Activated effector memory CD4-positive, alpha-beta T cell treated with anti-CD3 and anti-CD28 coated beads, Interleukin-2, amount 50 U/mL, for 16 hours (primary cell): ENCODE measurements around the gene TGFBR3L.
"Not testable (repeated sequence)": the region's sequence is repeated elsewhere in the genome, so short reads cannot be mapped to it uniquely, and the experiment has no call there.

Source experiments
- DNase-seq: peaks from one replicate; pipeline ENCODE4 v3.0.0-alpha.2; 2020

The TGFBR3L gene

DNA sequence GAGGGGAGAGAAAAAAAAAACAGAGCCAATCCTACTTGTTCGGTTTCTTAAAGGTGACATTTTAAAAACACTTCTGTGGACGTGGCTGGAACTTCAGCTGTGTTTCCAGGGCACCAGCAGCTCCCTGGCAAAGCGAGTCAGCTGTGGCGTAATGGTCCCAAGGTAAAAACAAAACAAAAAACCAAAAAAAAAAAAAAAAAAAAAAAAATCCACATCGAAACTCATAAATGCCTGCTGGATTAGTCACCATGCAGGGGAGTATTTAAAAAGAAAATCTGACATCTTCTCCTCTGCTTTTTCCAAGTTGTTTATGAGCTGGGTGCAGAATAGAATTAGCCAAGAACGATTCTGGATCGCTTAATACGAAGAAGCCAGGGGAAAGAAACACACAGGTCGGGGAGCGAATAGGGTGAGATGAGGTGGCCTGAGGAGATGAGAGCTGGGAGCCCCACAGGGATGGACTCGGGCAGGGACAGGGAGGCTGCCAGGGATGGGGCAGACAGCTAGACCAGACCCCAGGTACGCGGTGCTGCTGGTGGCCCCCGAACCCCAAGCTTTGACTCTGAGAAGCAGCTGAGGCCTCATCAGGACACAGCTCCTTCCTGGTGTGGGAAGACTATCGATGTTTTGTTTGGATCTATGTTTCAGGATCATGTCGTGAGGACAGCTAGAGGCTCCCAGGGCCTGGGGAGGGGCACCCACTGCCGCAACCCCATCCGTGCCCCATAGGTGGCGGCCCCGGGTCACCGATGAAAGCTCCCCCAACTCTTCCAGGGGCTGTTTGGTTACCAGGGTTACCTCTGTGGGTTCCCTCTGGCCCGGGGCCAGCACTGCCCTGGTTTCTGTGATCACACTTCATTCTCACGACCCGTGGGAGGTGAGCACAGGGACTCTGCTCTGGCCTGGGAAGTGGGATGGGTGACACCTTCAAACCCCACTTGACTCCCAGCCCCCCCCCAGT, 14.4 kb downstream of the TGFBR3L start:
- DNase-seq: peak; percentile 87

DNA sequence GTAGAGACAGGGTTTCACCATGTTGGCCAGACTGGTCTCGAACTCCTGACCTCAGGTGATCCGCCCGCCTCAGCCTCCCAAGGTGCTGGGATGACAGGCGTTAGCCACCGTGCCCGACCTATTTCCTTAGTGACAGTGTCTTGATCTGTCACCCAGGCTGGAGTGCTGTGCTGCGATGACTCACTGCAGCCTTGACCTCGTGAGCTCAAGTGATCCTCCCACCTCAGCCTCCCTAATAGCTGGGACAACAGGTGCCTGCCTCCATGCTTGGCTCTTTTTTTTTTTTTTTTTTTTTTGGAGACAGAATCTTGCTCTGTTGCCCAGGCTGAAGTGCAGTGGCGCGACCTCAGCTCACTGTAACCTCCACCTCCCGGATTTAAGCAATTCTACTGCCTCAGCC, 15.4 kb downstream of the TGFBR3L start:
- DNase-seq: peak; percentile 65

DNA sequence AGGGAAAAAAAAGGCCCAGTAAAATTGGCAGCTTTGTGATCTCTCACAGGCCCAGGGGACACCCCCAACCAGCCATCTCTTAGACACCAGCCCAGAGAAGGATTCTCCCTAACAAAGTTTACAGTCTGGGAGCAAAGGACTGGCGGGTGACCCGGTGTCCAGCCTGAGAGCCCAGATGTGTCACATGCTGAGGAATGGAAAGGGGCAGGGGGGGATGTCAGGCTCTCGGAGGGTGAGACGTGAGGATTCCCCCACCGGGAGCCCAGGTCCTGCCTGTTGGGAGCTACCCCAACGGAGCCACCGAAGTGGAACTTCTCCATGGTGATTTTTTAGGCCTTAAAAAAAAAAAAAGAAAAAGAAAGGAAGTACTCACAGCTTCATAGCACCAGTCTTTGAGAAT, 16.1 kb downstream of the TGFBR3L start:
- no peak for DNase-seq

DNA sequence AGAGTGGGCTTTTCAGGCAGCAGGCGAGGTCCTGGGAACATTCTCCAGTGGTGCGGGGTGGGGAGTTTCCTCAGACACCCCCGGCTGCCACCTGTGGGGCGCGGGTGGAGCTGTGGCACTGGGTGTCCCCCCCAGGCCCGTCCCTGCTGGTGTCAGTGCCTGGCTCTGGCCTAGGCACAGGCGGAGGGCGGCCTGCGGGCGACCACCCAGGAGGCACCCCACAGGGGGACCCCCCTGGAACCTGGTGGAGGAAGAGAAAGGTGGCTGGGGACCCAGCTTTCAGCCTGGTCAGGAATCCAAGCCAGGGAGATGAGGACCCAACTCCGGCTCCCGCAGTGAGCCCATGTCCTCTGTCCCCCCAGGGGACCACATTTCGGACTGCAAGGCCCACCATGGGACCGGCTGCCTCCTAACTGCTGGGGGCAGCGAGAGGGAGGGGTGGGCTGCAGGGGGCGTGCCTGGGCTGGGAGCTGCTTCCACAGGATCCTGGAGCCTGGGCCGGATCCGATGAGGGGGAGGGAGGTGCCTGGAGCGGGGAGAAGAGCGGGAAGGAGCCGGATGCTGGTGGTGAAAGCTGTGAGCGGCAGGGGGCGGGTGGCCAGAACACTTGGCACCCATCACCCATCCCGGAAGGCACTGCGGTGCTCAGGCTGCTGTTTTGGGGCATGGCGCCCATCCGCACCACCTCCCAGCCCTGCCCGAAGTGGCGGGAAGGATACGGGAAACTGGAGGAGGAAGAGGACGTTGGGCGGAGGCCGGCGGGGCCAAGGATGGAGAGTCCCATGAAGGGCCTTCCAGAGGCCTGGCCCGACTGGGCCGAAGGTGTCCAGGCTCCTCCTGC, 16.8 kb downstream of the TGFBR3L start:
- DNase-seq: peak; percentile 62

DNA sequence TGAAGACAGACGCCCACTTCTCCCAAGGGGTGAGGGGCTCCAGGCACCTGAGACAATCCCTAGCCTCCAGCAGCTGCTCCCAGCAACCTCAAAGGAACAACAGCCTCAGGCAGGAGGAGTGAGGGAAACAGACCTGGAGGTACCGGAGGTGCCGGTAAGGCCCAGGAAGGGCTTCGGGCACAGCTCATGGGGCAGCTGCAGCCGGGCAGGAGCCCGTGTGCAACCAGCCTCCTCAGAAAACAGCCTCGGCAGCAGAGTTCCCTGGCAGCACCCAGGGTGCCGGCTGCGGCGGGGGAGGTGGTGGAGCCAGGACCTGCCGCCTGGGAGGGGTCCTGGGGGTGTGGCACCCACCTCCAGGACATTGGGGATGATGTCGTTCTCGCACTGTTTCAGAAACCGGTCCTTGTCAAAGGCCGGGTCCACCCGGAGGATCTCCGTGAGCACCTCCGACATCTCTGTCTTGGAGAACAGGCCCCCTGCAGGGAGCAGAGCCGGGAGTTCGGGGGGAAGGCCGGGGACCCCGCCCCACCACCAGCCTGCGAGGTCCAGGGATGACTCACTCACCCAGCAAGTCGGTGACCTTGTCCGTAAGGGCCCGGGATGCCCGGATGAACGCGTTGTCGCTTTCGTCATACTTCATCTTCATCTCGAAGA, 17.8 kb downstream of the TGFBR3L start:
- DNase-seq: peak; percentile 58

DNA sequence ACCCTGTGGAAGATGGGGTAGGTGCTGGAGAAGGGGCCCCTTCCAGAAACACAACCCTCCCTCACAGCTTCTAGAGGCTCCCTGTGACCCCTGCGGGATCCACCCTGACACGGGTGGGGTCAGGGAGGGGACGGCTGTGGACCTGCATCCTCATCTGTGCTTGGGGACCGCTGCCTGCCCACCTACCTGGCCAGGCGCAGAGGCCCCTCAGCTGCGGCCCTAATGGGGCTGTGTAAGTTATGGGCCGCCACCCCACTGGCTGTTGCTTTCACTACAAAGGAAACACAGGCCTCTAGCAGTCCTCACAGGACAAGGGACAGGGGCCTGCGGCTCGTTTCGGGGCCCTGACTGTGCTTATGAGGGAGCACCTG, 18.3 kb downstream of the TGFBR3L start:
- no peak for DNase-seq

DNA sequence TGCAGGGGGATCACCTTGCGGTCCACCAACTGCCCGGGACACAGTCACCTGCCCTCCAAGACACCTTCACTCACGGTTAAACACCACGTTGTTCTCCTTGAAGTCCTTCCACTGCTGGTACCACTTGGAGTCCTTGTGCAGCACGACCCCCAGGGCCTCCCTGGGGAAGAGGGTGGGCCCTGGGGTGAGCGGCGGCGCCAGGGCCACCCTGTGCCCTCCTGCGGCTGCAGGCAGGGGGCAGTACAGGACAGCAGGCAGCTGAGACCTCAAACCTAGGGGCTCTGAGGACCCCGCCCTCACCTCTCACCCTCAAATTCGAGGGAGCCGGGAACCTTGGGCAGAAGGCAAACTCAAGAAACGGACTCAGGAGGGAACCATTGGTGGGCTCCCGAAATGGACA, 18.8 kb downstream of the TGFBR3L start:
- no peak for DNase-seq

DNA sequence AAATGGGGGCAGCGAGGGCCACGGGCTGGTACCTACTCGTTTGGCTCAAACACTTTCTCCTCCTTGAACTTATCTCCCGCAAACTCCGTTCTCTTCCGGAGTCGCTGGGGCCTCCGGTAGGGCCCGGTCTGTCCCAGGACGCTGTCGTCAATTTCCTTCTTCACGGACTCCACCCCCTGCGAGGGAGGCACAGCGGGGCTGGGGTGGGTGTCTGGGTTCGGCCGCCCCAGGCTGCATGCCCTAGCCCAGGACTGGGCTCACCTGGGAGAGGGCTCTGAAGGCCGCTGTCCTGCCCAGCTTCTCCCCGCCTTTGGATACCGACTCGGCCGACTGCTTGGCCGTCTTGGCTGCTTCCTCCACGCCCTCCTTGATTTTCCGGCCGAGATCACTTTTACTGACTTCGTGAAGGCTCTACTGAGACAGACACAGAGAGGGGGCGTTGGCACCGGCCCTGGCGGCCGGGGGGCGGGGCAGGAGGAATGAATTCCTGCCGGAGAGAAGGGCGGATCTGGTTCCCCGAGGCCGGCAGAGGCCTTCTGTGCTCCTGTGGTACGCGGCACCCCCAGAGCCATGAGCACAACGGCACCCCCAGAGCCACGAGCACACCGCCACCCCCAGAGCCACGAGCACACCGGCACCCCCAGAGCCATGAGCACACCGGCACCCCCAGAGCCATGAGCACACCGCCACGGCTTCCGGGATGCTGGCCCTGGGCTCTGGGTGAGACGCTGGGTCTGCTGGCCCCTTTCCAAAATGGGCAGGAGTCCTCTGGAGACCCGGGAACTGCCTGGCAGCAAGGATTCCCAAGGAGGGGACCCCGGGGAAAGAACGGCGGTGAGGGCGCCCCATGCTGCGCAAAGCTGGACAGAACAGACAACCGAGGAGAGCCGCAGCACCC, 19.4 kb downstream of the TGFBR3L start:
- no peak for DNase-seq

DNA sequence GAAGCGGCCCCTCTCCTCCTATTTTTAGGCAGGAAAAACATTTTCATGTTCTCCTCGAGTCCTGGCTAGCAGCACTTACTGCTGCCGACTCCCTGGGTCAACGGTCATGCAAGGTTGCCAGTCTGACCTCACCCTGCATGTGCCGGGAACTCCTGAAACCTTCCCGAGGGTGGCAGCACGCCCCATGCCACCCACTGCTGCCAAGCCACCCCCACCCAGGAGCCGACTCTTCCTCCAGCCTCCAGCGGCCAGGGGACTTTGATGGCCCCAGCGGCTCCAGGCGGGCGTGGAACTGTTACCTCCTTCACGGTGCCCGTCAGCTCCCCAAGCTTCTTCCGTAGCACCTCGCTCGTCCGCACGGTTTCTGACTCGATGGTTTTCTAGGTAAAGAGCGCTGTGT, 20.1 kb downstream of the TGFBR3L start:
- no peak for DNase-seq

DNA sequence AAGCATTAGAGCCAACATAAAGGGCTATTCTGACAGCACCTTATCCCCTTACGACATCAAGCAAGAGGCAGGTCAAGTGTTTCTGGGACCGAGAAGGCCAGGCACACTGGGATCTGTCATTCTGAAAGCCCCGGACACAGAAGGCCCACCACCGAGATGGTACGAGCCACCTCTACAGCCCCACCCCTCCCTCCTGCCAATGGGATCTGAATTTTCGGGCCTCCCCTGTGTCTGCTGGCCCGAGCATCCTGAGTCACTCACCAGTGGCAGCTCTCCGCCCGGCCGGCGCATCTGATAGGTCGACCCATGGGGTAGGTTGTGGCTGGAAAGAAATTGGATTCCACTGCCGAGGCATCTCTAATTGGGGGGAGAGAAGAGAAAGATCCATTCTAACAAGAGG, 26.2 kb downstream of the TGFBR3L start:
- no peak for DNase-seq

DNA sequence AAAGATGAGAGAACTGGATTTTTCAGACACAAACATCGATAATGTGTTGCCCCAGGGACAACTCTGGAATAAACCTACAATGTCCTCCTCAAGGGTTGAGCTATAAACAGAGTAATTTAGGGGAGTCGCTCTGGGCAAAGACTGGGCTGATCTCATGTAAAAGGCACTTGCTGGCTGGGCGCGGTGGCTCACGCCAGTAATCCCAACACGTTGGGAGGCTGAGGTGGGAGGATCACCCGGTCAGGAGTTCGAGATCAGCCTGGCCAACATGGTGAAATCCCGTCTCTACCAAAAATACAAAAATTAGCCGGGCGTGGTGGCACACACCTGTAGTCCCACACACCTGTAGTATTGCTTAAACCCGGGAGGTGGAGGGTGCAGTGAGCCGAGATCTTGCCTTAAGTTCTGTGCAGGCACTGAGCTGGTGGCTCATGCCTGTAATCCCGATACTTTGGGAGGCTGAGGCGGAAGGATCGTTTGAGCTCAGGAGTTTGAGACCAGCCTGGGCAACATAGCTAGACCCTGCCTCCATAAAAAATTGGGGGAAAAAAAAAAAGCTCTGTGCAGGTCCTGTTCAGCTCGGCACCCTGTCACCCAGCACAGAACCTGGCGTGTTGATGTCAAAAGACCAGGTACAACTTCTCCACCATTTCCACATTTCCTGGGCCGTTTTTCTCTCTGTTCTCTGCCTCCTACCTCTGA, 27.4 kb downstream of the TGFBR3L start:
- DNase-seq: no peak

DNA sequence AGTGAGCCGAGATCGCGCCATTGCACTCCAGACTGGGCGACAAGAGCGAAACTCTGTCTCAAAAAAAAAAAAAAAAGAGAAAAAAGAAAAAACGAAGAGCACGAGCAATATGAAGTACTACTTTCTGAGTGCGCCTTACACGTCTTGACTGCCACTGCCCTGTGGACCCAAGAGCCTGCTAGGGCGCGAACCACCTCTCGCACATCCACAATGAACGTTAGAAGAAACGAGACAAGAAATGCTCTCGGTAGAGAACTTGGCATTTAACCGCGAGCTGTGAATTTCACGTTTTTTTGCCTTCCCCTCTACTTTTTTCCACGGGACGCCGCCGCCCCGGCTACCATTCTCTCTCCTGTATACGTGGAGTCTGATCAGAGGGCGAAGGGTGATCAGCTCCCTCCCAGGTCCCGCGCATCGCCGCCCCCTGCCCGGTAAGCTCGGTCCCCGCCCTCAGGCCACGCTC, 28.4 kb downstream of the TGFBR3L start:
- DNase-seq: no peak

DNA sequence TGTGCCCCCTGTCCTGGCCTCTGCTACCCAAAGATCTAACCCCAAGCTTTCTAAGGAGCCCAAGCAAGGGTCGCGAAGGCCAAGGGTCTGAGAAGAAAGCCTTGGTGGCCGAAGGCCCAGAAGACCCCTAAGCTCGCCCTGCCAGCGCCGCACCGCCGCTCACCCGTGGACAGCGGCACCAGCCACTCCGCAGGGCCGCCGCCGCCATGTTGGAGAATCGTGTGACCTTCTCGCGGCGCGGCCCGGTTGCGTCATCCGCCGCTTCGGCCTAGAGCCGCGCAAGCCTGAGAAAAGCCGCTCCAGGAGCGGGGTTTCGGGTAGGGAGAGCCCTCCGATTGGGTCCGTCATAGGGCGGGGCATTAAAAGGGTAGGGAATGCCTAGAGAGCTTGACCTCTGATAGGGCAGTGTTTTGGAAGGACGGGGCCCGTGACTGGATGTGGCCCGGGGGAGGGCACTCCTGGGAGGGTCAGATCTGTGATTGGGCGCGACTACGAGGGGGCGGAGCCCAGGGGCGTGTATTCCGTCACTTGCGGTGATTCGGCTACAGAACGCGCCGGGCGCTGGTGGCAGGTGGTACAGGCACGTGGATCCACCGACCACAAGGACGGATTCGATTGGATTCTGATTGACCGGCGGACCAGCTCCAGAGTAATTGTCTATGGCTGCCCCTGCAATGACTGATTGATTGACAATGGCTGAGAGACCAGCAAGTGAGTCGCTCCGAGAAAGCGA, 29.0 kb downstream of the TGFBR3L start, which contains the start of gene TIMM44:
TIMM44 (minus strand) TSS at position 223 of the 733 bp plus-strand sequence; CDS start at position 208, 15 bp downstream.
- DNase-seq: peak; percentile 100

DNA sequence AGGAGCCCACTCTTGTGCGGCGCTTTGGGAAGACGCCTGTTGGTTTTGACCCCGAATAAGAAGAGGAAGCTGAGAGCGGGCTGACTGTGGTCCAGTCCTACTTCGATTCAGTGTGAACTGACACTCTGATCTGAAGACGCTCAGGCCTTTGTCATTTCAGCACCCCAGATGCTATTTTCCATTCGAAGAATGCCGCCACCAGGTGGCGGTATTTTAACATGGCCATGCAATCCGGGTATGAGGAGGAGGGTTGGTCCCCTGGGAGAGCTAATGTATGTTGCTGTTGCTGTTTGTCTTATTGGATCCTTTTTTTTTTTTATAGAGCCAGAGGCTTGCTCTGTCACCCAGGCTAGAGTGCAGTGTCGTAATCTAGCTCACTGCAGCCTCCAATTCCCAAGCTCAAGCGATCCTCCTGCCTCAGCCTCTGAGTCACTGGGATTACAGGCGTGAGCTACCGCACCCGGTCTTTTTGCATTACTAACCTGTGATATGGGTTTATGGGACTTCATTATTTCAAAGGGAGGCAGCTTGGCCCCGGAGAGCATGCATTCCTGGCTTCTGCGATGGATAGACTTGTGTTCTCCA, 29.6 kb downstream of the TGFBR3L start:
- peak; percentile 95 for DNase-seq

DNA sequence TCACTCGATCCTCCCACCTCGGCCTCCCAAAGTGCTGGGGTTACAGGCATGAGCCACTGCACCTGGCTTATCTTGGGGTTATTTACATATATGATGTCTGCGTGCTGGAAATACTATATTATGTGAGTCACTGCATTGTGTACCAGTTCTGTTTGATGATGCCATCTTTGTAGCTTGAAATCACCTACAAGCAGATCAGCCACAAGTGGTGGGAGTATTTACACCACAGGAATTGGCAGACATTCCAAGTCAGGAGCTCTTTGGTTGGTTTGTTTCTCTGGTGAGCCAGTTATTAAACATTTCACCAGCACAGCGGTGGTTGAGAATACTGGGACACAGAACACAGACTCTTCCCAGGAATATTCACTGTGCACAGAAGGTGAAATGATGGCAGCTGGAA, 33.3 kb downstream of the TGFBR3L start:
- DNase-seq: no peak

DNA sequence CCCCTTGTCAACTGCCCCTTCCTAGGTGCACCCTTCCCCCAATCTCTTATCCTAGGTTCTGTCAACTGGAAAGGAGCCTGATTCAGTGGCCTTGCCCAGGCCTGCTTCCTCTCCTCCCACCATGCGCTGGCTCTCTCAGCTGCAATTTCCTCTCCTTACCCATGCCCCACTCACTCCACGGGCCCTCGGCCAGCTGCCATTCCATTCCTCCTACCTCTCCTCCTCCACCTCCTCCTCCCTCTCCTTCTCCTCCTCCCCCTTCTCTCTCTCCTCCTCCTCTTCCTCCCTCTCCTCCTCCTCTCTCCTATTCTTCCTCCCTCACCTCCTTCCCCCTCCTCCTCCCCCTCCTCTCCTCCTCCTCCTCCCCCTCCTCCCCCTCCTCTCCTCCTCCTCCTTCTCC, 38.4 kb downstream of the TGFBR3L start:
- no peak for DNase-seq

DNA sequence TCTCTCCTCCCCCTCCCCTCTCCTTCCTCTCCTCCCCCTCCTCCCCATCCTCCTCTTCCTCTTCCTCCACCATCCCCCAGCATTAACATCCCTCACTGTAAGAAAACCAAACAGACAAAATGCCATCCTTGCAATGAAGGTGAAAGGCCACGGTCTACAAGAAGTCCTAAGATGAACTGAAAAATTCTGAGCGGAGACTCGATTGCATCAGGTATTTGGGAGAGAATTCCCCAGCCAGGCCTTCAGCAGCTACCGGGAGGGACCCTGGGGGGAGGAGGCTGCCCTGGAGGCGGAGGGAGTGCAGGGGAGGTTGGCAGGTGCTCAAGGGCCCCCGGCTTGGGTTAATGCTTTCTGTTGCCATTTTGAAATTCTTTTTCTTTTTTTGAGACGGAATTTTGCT, 38.9 kb downstream of the TGFBR3L start:
- DNase-seq: no peak

DNA sequence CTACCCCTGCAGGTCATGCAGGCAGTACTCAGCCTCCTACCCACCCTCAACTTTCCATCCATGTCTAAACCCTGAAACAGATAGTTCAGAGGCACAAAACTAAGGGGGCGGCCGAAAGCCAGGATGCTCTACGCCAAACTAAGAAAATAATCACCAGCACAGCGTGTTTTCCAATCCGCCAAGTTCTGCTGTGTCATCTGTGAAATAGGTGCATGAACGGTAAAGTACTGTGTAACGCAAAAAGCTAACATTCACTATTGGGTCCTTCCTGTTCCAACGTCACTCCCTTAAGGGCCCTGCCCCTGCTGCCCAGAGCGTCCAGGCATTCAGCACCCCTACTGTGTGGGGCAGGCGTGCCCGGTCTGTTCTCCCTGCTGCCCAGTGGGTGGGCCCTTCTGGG, 41.1 kb downstream of the TGFBR3L start:
- no peak for DNase-seq

DNA sequence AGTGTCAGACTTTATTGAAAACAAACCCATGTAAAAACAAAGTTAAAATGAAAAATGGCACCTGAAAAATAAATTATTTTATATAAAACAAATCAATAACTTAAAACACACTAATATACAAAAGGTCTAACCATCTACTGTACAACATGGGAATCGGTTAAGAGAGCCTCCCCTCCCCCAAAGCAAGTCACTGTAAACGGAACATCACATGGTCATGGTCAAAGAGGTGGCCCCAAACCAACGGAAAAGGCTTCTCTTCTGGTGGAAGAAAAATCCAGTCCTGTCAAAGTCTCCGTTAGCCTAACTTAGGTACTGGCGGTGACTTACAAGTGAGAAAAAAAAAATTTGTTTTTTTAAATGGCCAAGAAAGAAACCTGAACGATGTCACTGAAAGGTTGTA, 44.6 kb downstream of the TGFBR3L start:
- no peak for DNase-seq

DNA sequence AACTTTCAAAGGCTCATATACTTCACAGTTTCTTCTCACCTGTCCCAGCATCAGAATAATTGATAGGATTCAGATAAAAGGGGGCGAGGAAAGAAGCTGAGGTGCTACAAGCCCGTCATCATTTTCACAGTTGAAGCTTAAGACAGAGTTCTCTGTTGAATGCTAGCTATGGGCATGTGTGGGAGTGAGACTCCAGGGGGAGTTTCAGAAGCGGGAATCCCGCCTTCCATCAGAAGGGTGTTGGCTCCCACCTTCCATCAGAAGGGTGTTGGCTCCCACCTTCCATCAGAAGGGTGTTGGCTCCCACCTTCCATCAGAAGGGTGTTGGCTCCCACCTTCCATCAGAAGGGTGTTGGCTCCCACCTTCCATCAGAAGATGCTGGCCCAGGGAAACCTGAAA, 46.5 kb downstream of the TGFBR3L start:
- DNase-seq: not testable (repeated sequence)
